A673 (cell line): ENCODE results near the gene MYO19. TPM values are rescaled to one million over a fixed set of nuclear protein-coding genes. Genes with fewer than 3 reads are reported as not detected.

ENCODE experiments used
- BruUV-seq: library from RNA; stranded (reverse); fragments of 400-500 nt; replicated peaks from 2 replicates; lab custom pipeline; 2021; lab: Mats Ljungman, UMichigan
- CTCF ChIA-PET: fragments of 300-600 bp; sonication (Branson Sonifier 250); formaldehyde crosslinking; loops from one replicate; lab custom pipeline; 2022; ENCODE audit warnings: antibody characterized with exemption; lab: Charles Lee
- POLR2A ChIA-PET: fragments of 300-600 bp; sonication (Branson Sonifier 250); formaldehyde crosslinking; loops from one replicate; lab custom pipeline; 2022; ENCODE audit warnings: antibody characterized with exemption; ENCODE audit not compliant: low non-redundant PET; lab: Charles Lee
- DNase-seq: peaks from one replicate; pipeline ENCODE4 v3.0.0-alpha.2; 2015; ENCODE audit warnings: low spot score
- H3K27ac ChIP-seq: fragments of 200-600 bp; sonication (generic); 2 replicates; pipeline ENCODE4 v1.5.1; 2016; ENCODE audit warnings: mixed run types, low read depth, mild to moderate bottlenecking, mixed read lengths, antibody characterized with exemption, low read length; ENCODE audit not compliant: poor library complexity, severe bottlenecking
- H3K27me3 ChIP-seq: fragments of 200-600 bp; sonication (generic); replicated peaks from 2 replicates; pipeline ENCODE4 v1.6.1; 2017; ENCODE audit warnings: mixed run types, low read depth, mild to moderate bottlenecking, mixed read lengths, antibody characterized with exemption, low read length; ENCODE audit not compliant: insufficient read depth, poor library complexity
- H3K36me3 ChIP-seq: fragments of 200-600 bp; sonication (generic); 2 replicates; pipeline ENCODE4 v1.6.1; 2016; ENCODE audit warnings: mixed run types, mild to moderate bottlenecking, mixed read lengths, antibody characterized with exemption, low read length; ENCODE audit not compliant: insufficient read depth, poor library complexity, severe bottlenecking
- H3K4me1 ChIP-seq: fragments of 200-600 bp; sonication (generic); 2 replicates; pipeline ENCODE4 v1.6.1; 2017; ENCODE audit warnings: mixed run types, mild to moderate bottlenecking, mixed read lengths, antibody characterized with exemption, low read length; ENCODE audit not compliant: insufficient read depth, poor library complexity, severe bottlenecking
- H3K4me3 ChIP-seq: fragments of 200-600 bp; sonication (generic); 2 replicates; pipeline ENCODE4 v1.5.1; 2016; ENCODE audit warnings: low read depth, mixed run types, mild to moderate bottlenecking, mixed read lengths, low read length; ENCODE audit not compliant: poor library complexity, severe bottlenecking
- H3K9me3 ChIP-seq: fragments of 200-600 bp; sonication (generic); 2 replicates; pipeline ENCODE4 v1.6.1; 2016; ENCODE audit warnings: mixed run types, low read depth, mild to moderate bottlenecking, mixed read lengths, antibody characterized with exemption, low read length; ENCODE audit not compliant: poor library complexity, severe bottlenecking
- CTCF ChIP-seq: fragments of 300-800, 200-600 bp; sonication (generic); conservative IDR thresholded peaks from 2 replicates; pipeline ENCODE4 v1.5.1; 2017; ENCODE audit warnings: low read depth, mild to moderate bottlenecking, antibody characterized with exemption, low read length, moderate library complexity, mixed read lengths
- EZH2 ChIP-seq: fragments of 200-600 bp; sonication (generic); IDR thresholded peaks from 2 replicates; pipeline ENCODE4 v1.6.1; 2017; ENCODE audit warnings: borderline replicate concordance, low read depth, mild to moderate bottlenecking, mixed read lengths, antibody characterized with exemption, low read length; ENCODE audit not compliant: poor library complexity, severe bottlenecking
- intact Hi-C: fragments of 100-400 bp; cut with micrococcal nuclease; formaldehyde crosslinking; loops from one replicate; pipeline ENCODE4 v1.10.0; 2022; ENCODE audit not compliant: unreplicated experiment
- total RNA-seq: library from RNA; stranded (reverse); gene quantifications from 2 replicates; pipeline ENCODE4 v1.2.3, GENCODE V29; 2021

MYO19 gene
- total RNA-seq, 1 experiment from 2014 or later = 53.0 TPM

GRCh38 chr17:36504156-36504545 lies 30.5 kb downstream of the MYO19 start:
- Histone ChIP-seq H3K4me1 (no peaks in the 10 kb centered on the region), H3K36me3 (no peaks in the 10 kb centered on the region), H3K9me3 (no peaks in the 10 kb centered on the region), H3K27me3 (no peaks in the 10 kb centered on the region), H3K4me3 (no peak overlapping the region), H3K27ac (no peak overlapping the region)
- POLR2A ChIA-PET = no interaction called here
- no peak for TF ChIP-seq EZH2
- TF ChIP-seq CTCF = no peak
- no TSS peak for BruUV-seq
- no peak for DNase-seq
- intact Hi-C loops = no loop called here
- CTCF ChIA-PET = no interaction called here

- no peak for TF ChIP-seq EZH2
- TF ChIP-seq CTCF = no peak
- no peaks in the 10 kb centered on the region for H3K36me3 ChIP-seq
- no peak overlapping the region for H3K27ac ChIP-seq
- CTCF ChIA-PET = no interaction called here
- H3K4me3 ChIP-seq = no peak overlapping the region
- POLR2A ChIA-PET = no interaction called here
- intact Hi-C loops = no loop called here
- H3K9me3 ChIP-seq = no peaks in the 10 kb centered on the region
- H3K4me1 ChIP-seq = no peaks in the 10 kb centered on the region
- no peak for DNase-seq
- no peaks in the 10 kb centered on the region for H3K27me3 ChIP-seq
- BruUV-seq = no TSS peak
These were observed 31.1 kb downstream of the MYO19 start for GRCh38 chr17:36503456-36504155.

GRCh38 chr17:36501963-36502362 lies 32.7 kb downstream of the MYO19 start:
- BruUV-seq = no TSS peak
- H3K4me1 ChIP-seq = no peaks in the 10 kb centered on the region
- no peaks in the 10 kb centered on the region for H3K9me3 ChIP-seq
- DNase-seq = no peak
- no peaks in the 10 kb centered on the region for H3K36me3 ChIP-seq
- no peak for TF ChIP-seq EZH2
- TF ChIP-seq CTCF = no peak
- POLR2A ChIA-PET = no interaction called here
- H3K4me3 ChIP-seq = no peak overlapping the region
- intact Hi-C loops = no loop called here
- CTCF ChIA-PET = no interaction called here
- no peak overlapping the region for H3K27ac ChIP-seq
- H3K27me3 ChIP-seq = no peaks in the 10 kb centered on the region
